Endothelial cell of umbilical vein (primary cell): ENCODE measurements around the gene CCL2. TPM values are rescaled to one million over a fixed set of nuclear protein-coding genes. Genes with fewer than 3 reads are reported as not detected.
A peak's percentile ranks its signal among the peaks of the same experiment; 100 is the strongest.

Source experiments
- BruUV-seq: library from RNA; stranded (reverse); fragments of 400-500 nt; replicated peaks from 2 replicates; lab custom pipeline; 2021; lab: Mats Ljungman, UMichigan
- CTCF ChIA-PET: fragments of 300-600, 350-600 bp; sonication (Branson Sonifier 250); formaldehyde crosslinking; loops from one replicate; lab custom pipeline; 2021; ENCODE audit warnings: antibody characterized with exemption, inconsistent platforms; lab: Charles Lee
- POLR2A ChIA-PET: fragments of 300-600, 350-600 bp; sonication (Branson Sonifier 250); formaldehyde crosslinking; loops from one replicate; lab custom pipeline; 2021; ENCODE audit warnings: antibody characterized with exemption, inconsistent platforms; lab: Charles Lee
- DNase-seq: peaks from one replicate; pipeline ENCODE4 v3.0.0-alpha.2; 2011; ENCODE audit warnings: low read depth, low spot score
- FAIRE-seq: peaks from 2 replicates; lab custom pipeline; 2011; peaks lifted over from hg19 to GRCh38; lab: Jason Lieb, UNC
- H2AFZ ChIP-seq: 2 replicates; pipeline ENCODE4 v1.6.0; 2012; ENCODE audit warnings: low read depth, low read length, control low read depth, inconsistent platforms
- H3K27ac ChIP-seq: 2 replicates; pipeline ENCODE4 v1.5.1; 2011; ENCODE audit warnings: low read depth, mild to moderate bottlenecking, control low read depth, low read length, moderate library complexity; ENCODE audit not compliant: insufficient read depth
- H3K27me3 ChIP-seq, 2 experiments: 2 replicates each; pipeline versions ENCODE4 v1.6.0 to v1.6.1; 2011; ENCODE audit warnings: low read length in 2 of 2, mixed read lengths in 1 of 2; ENCODE audit not compliant: control insufficient read depth in 2 of 2, insufficient read depth in 2 of 2
- H3K36me3 ChIP-seq, 2 experiments: 2 replicates in 1 of 2; 3 replicates in 1 of 2; pipeline ENCODE4 v1.5.1; 2011; ENCODE audit warnings: low read length in 2 of 2, mild to moderate bottlenecking in 1 of 2, moderate library complexity in 1 of 2; ENCODE audit not compliant: control insufficient read depth in 2 of 2, insufficient read depth in 2 of 2; ENCODE audit errors: extremely low read depth in 1 of 2
- H3K4me1 ChIP-seq: 3 replicates; pipeline ENCODE4 v1.5.1; 2011; ENCODE audit warnings: mild to moderate bottlenecking, low read length; ENCODE audit not compliant: control insufficient read depth, insufficient read depth; ENCODE audit errors: extremely low read depth
- H3K4me2 ChIP-seq: 2 replicates; pipeline ENCODE4 v1.6.1; 2011; ENCODE audit warnings: low read length, control low read depth, mixed read lengths; ENCODE audit not compliant: insufficient read depth
- H3K4me3 ChIP-seq, 3 experiments: fragments of 200-600 bp in 1 of 3; sonication (generic), shearing (Covaris generic) in 1 of 3; replicated peaks in 1 of 3; 2 replicates each; pipeline ENCODE4 v1.5.1; 2011 to 2016; ENCODE audit warnings: control low read depth in 3 of 3, low read length in 3 of 3, mild to moderate bottlenecking in 2 of 3, inconsistent platforms in 1 of 3, low read depth in 1 of 3, moderate library complexity in 1 of 3; ENCODE audit not compliant: insufficient read depth in 1 of 3
- H3K79me2 ChIP-seq: 2 replicates; pipeline ENCODE4 v1.6.0; 2012; ENCODE audit warnings: low read length, inconsistent platforms; ENCODE audit not compliant: control insufficient read depth, insufficient read depth
- H3K9ac ChIP-seq: replicated peaks from 2 replicates; pipeline ENCODE3; 2011; ENCODE audit warnings: low read length, control low read depth; ENCODE audit not compliant: insufficient read depth; ENCODE audit errors: extremely low read depth
- H3K9me1 ChIP-seq: replicated peaks from 3 replicates; pipeline ENCODE4 v1.6.0; 2011; ENCODE audit warnings: mild to moderate bottlenecking, low read length; ENCODE audit not compliant: control insufficient read depth, insufficient read depth; ENCODE audit errors: extremely low read depth
- H3K9me3 ChIP-seq: replicated peaks from 2 replicates; pipeline ENCODE4 v1.5.1; 2012; ENCODE audit warnings: low read length, inconsistent platforms; ENCODE audit not compliant: control insufficient read depth, insufficient read depth
- H4K20me1 ChIP-seq: replicated peaks from 2 replicates; pipeline ENCODE3; 2011; ENCODE audit warnings: mild to moderate bottlenecking, low read length; ENCODE audit not compliant: control insufficient read depth, insufficient read depth; ENCODE audit errors: extremely low read depth
- FOS ChIP-seq: IDR thresholded peaks from 2 replicates; pipeline ENCODE4 v1.6.1; 2011; ENCODE audit warnings: mild to moderate bottlenecking, low read length, moderate library complexity, borderline replicate concordance; ENCODE audit not compliant: insufficient read depth
- GATA2 ChIP-seq: IDR thresholded peaks from 2 replicates; pipeline ENCODE4 v1.7.0; 2011; ENCODE audit warnings: low read depth, mild to moderate bottlenecking, moderate library complexity, mixed read lengths, low read length; ENCODE audit not compliant: insufficient read length, insufficient read depth
- JUN ChIP-seq: IDR thresholded peaks from 2 replicates; pipeline ENCODE4 v1.6.1; 2011; ENCODE audit warnings: borderline replicate concordance, low read depth; ENCODE audit not compliant: insufficient read length, insufficient read depth
- MYC ChIP-seq: IDR thresholded peaks from one replicate; pipeline ENCODE4 v1.6.1; 2011; ENCODE audit warnings: mild to moderate bottlenecking, low read depth, low read length
- dilution Hi-C: fragments of 300-500 bp; cut with MboI; formaldehyde crosslinking; loops from one replicate; pipeline ENCODE4 v1.15.0; 2019; ENCODE audit warnings: low sequenced_read_pairs; ENCODE audit not compliant: extremely low pct_ligation_motif_present
- intact Hi-C: fragments of 100-400 bp; cut with micrococcal nuclease; formaldehyde crosslinking; loops from one replicate; pipeline ENCODE4 v1.10.0; 2022
- polyA plus RNA-seq, 4 experiments: library from polyadenylated mRNA; depleted of rRNA in 3 of 4; stranded (reverse) in 3 of 4; unstranded in 1 of 4; fragments of >200 nt; gene quantifications; 2 replicates each; pipeline versions ENCODE4 v1.2.1 to v1.2.3, GENCODE V29; 2011 to 2012; ENCODE audit warnings: missing spikeins in 1 of 4
- total RNA-seq: library from RNA; stranded (reverse); gene quantifications from 2 replicates; pipeline ENCODE4 v1.2.3, GENCODE V29; 2021
- TF ChIP-seq, protein P1 (sequence below), 2 donors: IDR thresholded peaks; 1 replicate in 1 of 2; 2 replicates in 1 of 2; pipeline ENCODE4 v1.5.1; 2011; ENCODE audit warnings: low read length in 2 of 2, mild to moderate bottlenecking in 2 of 2, moderate library complexity in 2 of 2, control low read depth in 1 of 2, inconsistent platforms in 1 of 2, low read depth in 1 of 2; ENCODE audit not compliant: insufficient read depth in 1 of 2; ENCODE audit errors: extremely low read depth in 1 of 2

The CCL2 gene
- total and polyA plus RNA-seq, 2 donors (not counting 3 experiments of a cell fraction or from before 2014, with no cell fraction given): 238 to 599 TPM

DNA sequence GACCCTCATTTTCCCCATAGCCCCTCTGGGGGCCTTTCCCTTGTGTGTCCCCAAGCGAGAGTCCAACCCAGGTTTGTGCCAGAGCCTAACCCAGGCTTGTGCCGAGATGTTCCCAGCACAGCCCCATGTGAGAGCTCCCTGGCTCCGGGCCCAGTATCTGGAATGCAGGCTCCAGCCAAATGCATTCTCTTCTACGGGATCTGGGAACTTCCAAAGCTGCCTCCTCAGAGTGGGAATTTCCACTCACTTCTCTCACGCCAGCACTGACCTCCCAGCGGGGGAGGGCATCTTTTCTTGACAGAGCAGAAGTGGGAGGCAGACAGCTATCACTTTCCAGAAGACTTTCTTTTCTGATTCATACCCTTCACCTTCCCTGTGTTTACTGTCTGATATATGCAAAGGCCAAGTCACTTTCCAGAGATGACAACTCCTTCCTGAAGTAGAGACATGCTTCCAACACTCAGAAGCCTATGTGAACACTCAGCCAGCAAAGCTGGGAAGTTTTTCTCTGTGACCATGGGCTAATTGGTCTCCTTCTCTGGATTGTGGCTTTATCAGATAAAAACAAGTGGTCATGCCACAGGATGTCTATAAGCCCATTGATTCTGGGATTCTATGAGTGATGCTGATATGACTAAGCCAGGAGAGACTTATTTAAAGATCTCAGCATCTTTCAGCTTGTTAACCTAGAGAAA is 2.5 kb upstream of the CCL2 start:
- no peaks in the 10 kb centered on the region for H3K9me3 ChIP-seq
- intact Hi-C loops: loop anchor here (1.0 to 10.0 kb wide), 4 partner anchors 14 to 1180 kb away; partner anchors contain the start of genes SLFN11, SLFN12 and SLFN5
- no peaks in the 10 kb centered on the region for H4K20me1 ChIP-seq
- BruUV-seq: no TSS peak
- peaks cover 0 to 4% of the 10 kb centered on the region in 2 experiments for H3K36me3 ChIP-seq
- peak overlapping the region; percentile 96 for H3K27ac ChIP-seq
- peak overlapping the region; percentile 55 for H3K4me2 ChIP-seq
- H3K4me3 ChIP-seq: no peak overlapping the region
- DNase-seq (peak; percentile 98), FAIRE-seq (peak; percentile 90)
- no peaks in the 10 kb centered on the region for H3K9me1 ChIP-seq
- no peak overlapping the region for H2AFZ ChIP-seq
- H3K27me3 ChIP-seq: no peaks in the 10 kb centered on the region
- dilution Hi-C loops: no loop called here
- ChIA-PET POLR2A (interaction anchor here (1.2 to 1.8 kb wide), 3 partner anchors 10 to 17 kb away, joined by 6 to 14 read pairs (median 9); no protein-coding TSS in a partner anchor), CTCF (interaction anchor here (0.7 to 2.3 kb wide), 10 partner anchors 10 to 109 kb away, joined by 3 to 27 read pairs (median 6); partner anchors contain the start of gene CCL1)
- peak overlapping the region; percentile 83 for H3K9ac ChIP-seq
- H3K4me1 ChIP-seq: peaks cover 86% of the 10 kb centered on the region
- no peaks in the 10 kb centered on the region for H3K79me2 ChIP-seq
- TF ChIP-seq JUN: peak; percentile 57
- no peak for TF ChIP-seq MYC
- TF ChIP-seq GATA2: peak; percentile 97
- peak; percentile 88 for TF ChIP-seq FOS
- TF ChIP-seq, protein P1, sequence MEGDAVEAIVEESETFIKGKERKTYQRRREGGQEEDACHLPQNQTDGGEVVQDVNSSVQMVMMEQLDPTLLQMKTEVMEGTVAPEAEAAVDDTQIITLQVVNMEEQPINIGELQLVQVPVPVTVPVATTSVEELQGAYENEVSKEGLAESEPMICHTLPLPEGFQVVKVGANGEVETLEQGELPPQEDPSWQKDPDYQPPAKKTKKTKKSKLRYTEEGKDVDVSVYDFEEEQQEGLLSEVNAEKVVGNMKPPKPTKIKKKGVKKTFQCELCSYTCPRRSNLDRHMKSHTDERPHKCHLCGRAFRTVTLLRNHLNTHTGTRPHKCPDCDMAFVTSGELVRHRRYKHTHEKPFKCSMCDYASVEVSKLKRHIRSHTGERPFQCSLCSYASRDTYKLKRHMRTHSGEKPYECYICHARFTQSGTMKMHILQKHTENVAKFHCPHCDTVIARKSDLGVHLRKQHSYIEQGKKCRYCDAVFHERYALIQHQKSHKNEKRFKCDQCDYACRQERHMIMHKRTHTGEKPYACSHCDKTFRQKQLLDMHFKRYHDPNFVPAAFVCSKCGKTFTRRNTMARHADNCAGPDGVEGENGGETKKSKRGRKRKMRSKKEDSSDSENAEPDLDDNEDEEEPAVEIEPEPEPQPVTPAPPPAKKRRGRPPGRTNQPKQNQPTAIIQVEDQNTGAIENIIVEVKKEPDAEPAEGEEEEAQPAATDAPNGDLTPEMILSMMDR (IDR thresholded peaks at IDR 0.05; ENCODE audit: extremely low read depth in 1 of 2, insufficient read depth in 1 of 2, low read depth in 1 of 2, low read length in 2 of 2): no peak
